ENCODE measurements around the gene GANC.

DNA sequence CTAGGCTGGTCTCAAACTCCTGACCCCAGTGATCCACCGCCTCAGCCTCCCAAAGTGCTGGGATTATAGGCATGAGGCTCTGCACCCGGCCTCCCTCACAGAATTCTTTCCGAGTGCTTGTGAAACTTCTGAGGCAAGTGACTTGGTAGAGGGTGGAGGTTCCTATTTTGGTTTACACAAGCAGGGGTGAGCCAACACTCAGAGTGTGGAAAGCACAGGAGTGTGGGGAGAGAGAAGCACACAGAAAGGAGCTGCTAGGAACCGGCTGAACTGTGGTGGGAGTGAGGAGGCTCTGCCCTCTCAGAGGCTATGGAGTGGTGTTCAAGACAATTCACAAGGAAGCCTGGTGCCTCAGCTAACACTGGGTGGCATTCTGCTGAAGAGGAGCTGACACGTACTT lies 94.0 kb downstream of the GANC start:
- TF ChIP-seq, protein P1, sequence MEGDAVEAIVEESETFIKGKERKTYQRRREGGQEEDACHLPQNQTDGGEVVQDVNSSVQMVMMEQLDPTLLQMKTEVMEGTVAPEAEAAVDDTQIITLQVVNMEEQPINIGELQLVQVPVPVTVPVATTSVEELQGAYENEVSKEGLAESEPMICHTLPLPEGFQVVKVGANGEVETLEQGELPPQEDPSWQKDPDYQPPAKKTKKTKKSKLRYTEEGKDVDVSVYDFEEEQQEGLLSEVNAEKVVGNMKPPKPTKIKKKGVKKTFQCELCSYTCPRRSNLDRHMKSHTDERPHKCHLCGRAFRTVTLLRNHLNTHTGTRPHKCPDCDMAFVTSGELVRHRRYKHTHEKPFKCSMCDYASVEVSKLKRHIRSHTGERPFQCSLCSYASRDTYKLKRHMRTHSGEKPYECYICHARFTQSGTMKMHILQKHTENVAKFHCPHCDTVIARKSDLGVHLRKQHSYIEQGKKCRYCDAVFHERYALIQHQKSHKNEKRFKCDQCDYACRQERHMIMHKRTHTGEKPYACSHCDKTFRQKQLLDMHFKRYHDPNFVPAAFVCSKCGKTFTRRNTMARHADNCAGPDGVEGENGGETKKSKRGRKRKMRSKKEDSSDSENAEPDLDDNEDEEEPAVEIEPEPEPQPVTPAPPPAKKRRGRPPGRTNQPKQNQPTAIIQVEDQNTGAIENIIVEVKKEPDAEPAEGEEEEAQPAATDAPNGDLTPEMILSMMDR (IDR thresholded peaks at IDR 0.05 in 8 of 11, conservative IDR thresholded peaks at IDR 0.05 in 3 of 11) = no peak
- peak in 1 of 3 donors; percentile 26 for TF ChIP-seq POLR2AphosphoS5 (IDR thresholded peaks at IDR 0.05)
- no peak for TF ChIP-seq POLR2A (IDR thresholded peaks at IDR 0.05)
